ENCODE results near the gene HDAC11.
"Not testable (repeated sequence)": the region's sequence is repeated elsewhere in the genome, so short reads cannot be mapped to it uniquely, and the experiment has no call there.

HDAC11 gene

GRCh38 chr3:13482106-13482690, 2.1 kb downstream of the HDAC11 start:
- Histone ChIP-seq H3K4me2 (ENCODE audit: low read length) (no peak overlapping the region), H3K36me3 (replicated peaks; ENCODE audit: low read depth, low read length) (no peaks in the 10 kb centered on the region), H3K9me3 (ENCODE audit: insufficient read depth, low read length) (no peaks in the 10 kb centered on the region), H3K79me2 (ENCODE audit: low read length) (no peaks in the 10 kb centered on the region), H3K27ac (ENCODE audit: low read length) (no peak overlapping the region), H3K27me3 (ENCODE audit: low read depth, low read length) (peaks cover 11% of the 10 kb centered on the region), H2AFZ (ENCODE audit: low read depth, low read length) (no peak overlapping the region), H3K9ac (ENCODE audit: low read length) (no peak overlapping the region), H3K4me3 (ENCODE audit: low read length) (no peak overlapping the region), H4K20me1 (ENCODE audit: insufficient read depth, low read length) (no peaks in the 10 kb centered on the region), H3K4me1 (ENCODE audit: low read length) (no peaks in the 10 kb centered on the region)
- no peak for TF ChIP-seq CTCF (IDR thresholded peaks at IDR 0.05; ENCODE audit: low read depth, low read length)
- TF ChIP-seq EZH2phosphoT487 (IDR thresholded peaks at IDR 0.05; ENCODE audit: low read depth) = no peak

GRCh38 chr3:13483286-13483685, 3.2 kb downstream of the HDAC11 start:
- H2AFZ ChIP-seq (ENCODE audit: low read depth, low read length) = no peak overlapping the region
- H3K36me3 ChIP-seq (replicated peaks; ENCODE audit: low read depth, low read length) = no peaks in the 10 kb centered on the region
- no peaks in the 10 kb centered on the region for H4K20me1 ChIP-seq (ENCODE audit: insufficient read depth, low read length)
- no peak for TF ChIP-seq EZH2phosphoT487 (IDR thresholded peaks at IDR 0.05; ENCODE audit: low read depth)
- no peak for TF ChIP-seq CTCF (IDR thresholded peaks at IDR 0.05; ENCODE audit: low read depth, low read length)
- H3K9me3 ChIP-seq (ENCODE audit: insufficient read depth, low read length) = no peaks in the 10 kb centered on the region
- H3K79me2 ChIP-seq (ENCODE audit: low read length) = no peaks in the 10 kb centered on the region
- H3K4me1 ChIP-seq (ENCODE audit: low read length) = no peaks in the 10 kb centered on the region
- H3K27me3 ChIP-seq (ENCODE audit: low read depth, low read length) = peaks cover 13% of the 10 kb centered on the region
- no peak overlapping the region for H3K27ac ChIP-seq (ENCODE audit: low read length)
- H3K4me2 ChIP-seq (ENCODE audit: low read length) = no peak overlapping the region
- no peak overlapping the region for H3K9ac ChIP-seq (ENCODE audit: low read length)
- no peak overlapping the region for H3K4me3 ChIP-seq (ENCODE audit: low read length)

GRCh38 chr3:13483988-13484695, 4.0 kb downstream of the HDAC11 start:
- peaks cover 18% of the 10 kb centered on the region for H3K27me3 ChIP-seq (ENCODE audit: low read depth, low read length)
- H3K9me3 ChIP-seq (ENCODE audit: insufficient read depth, low read length) = no peaks in the 10 kb centered on the region
- TF ChIP-seq CTCF (IDR thresholded peaks at IDR 0.05; ENCODE audit: low read depth, low read length) (no peak), EZH2phosphoT487 (IDR thresholded peaks at IDR 0.05; ENCODE audit: low read depth) (no peak)
- no peak overlapping the region for H3K4me2 ChIP-seq (ENCODE audit: low read length)
- H4K20me1 ChIP-seq (ENCODE audit: insufficient read depth, low read length) = no peaks in the 10 kb centered on the region
- no peaks in the 10 kb centered on the region for H3K36me3 ChIP-seq (replicated peaks; ENCODE audit: low read depth, low read length)
- no peak overlapping the region for H2AFZ ChIP-seq (ENCODE audit: low read depth, low read length)
- H3K4me1 ChIP-seq (ENCODE audit: low read length) = no peaks in the 10 kb centered on the region
- H3K27ac ChIP-seq (ENCODE audit: low read length) = no peak overlapping the region
- H3K79me2 ChIP-seq (ENCODE audit: low read length) = no peaks in the 10 kb centered on the region
- H3K4me3 ChIP-seq (ENCODE audit: low read length) = no peak overlapping the region
- H3K9ac ChIP-seq (ENCODE audit: low read length) = no peak overlapping the region

- no peak overlapping the region for H3K27ac ChIP-seq (ENCODE audit: low read length)
- H3K79me2 ChIP-seq (ENCODE audit: low read length) = no peaks in the 10 kb centered on the region
- H3K27me3 ChIP-seq (ENCODE audit: low read depth, low read length) = peaks cover 18% of the 10 kb centered on the region
- H3K4me3 ChIP-seq (ENCODE audit: low read length) = no peak overlapping the region
- no peak overlapping the region for H3K9ac ChIP-seq (ENCODE audit: low read length)
- no peaks in the 10 kb centered on the region for H3K36me3 ChIP-seq (replicated peaks; ENCODE audit: low read depth, low read length)
- H3K4me2 ChIP-seq (ENCODE audit: low read length) = no peak overlapping the region
- TF ChIP-seq CTCF (IDR thresholded peaks at IDR 0.05; ENCODE audit: low read depth, low read length) (no peak), EZH2phosphoT487 (IDR thresholded peaks at IDR 0.05; ENCODE audit: low read depth) (no peak)
- H3K9me3 ChIP-seq (ENCODE audit: insufficient read depth, low read length) = no peaks in the 10 kb centered on the region
- no peaks in the 10 kb centered on the region for H3K4me1 ChIP-seq (ENCODE audit: low read length)
- H2AFZ ChIP-seq (ENCODE audit: low read depth, low read length) = no peak overlapping the region
- no peaks in the 10 kb centered on the region for H4K20me1 ChIP-seq (ENCODE audit: insufficient read depth, low read length)
Measured at GRCh38 chr3:13484851-13485590, 4.9 kb downstream of the HDAC11 start.

GRCh38 chr3:13485630-13486562, 5.8 kb downstream of the HDAC11 start:
- not testable (repeated sequence) for H3K79me2 ChIP-seq (ENCODE audit: low read length); H3K4me2 ChIP-seq (ENCODE audit: low read length); H3K27ac ChIP-seq (ENCODE audit: low read length); H2AFZ ChIP-seq (ENCODE audit: low read depth, low read length); H3K9me3 ChIP-seq (ENCODE audit: insufficient read depth, low read length); H3K4me3 ChIP-seq (ENCODE audit: low read length); H4K20me1 ChIP-seq (ENCODE audit: insufficient read depth, low read length); H3K36me3 ChIP-seq (replicated peaks; ENCODE audit: low read depth, low read length); H3K9ac ChIP-seq (ENCODE audit: low read length); H3K4me1 ChIP-seq (ENCODE audit: low read length)
- H3K27me3 ChIP-seq (ENCODE audit: low read depth, low read length) = peaks cover 14% of the 10 kb centered on the region

All from OCI-LY3 (cell line).